DND-41 (cell line): Measurements from ENCODE around the gene CROT.

ENCODE experiments used
- ATAC-seq: fragments of 200-7000 bp; cut with Tn5 transposase; 3 replicates; pipeline ENCODE4 v1.9.1; 2021; ENCODE audit warnings: low read depth; ENCODE audit not compliant: insufficient read depth
- DNase-seq: peaks from one replicate; pipeline ENCODE4 v3.0.0-alpha.2; 2020
- H2AFZ ChIP-seq: 2 replicates; pipeline ENCODE4 v1.6.0; 2012; ENCODE audit warnings: low read depth, low read length
- H3K27ac ChIP-seq: 2 replicates; pipeline ENCODE4 v1.5.1; 2012; ENCODE audit warnings: low read length, inconsistent platforms
- H3K27me3 ChIP-seq: fragments of 200-600 bp; sonication (generic); 2 replicates; pipeline ENCODE4 v1.6.0; 2012; ENCODE audit warnings: low read length, mild to moderate bottlenecking, inconsistent platforms; ENCODE audit not compliant: insufficient read depth, poor library complexity
- H3K36me3 ChIP-seq: 2 replicates; pipeline ENCODE4 v1.5.1; 2012; ENCODE audit warnings: low read length, inconsistent platforms; ENCODE audit not compliant: insufficient read depth
- H3K4me1 ChIP-seq: 2 replicates; pipeline ENCODE4 v1.5.1; 2012; ENCODE audit warnings: mild to moderate bottlenecking, low read length; ENCODE audit not compliant: insufficient read depth
- H3K4me2 ChIP-seq: 2 replicates; pipeline ENCODE4 v1.6.0; 2012; ENCODE audit warnings: mild to moderate bottlenecking, moderate library complexity, low read length, inconsistent platforms; ENCODE audit not compliant: insufficient read depth
- H3K4me3 ChIP-seq, 2 experiments: fragments of 200-600 bp in 1 of 2; shearing (Covaris generic) in 1 of 2; 2 replicates each; pipeline ENCODE4 v1.5.1; 2012 to 2016; ENCODE audit warnings: inconsistent platforms in 2 of 2, low read length in 2 of 2, mild to moderate bottlenecking in 2 of 2, low read depth in 1 of 2, moderate library complexity in 1 of 2
- H3K79me2 ChIP-seq: 2 replicates; pipeline ENCODE4 v1.6.0; 2012; ENCODE audit warnings: low read length, inconsistent platforms; ENCODE audit not compliant: insufficient read depth
- H3K9ac ChIP-seq: 2 replicates; pipeline ENCODE4 v1.6.0; 2012; ENCODE audit warnings: low read depth, mild to moderate bottlenecking, inconsistent platforms, low read length, moderate library complexity
- H3K9me3 ChIP-seq: 2 replicates; pipeline ENCODE4 v1.5.1; 2012; ENCODE audit warnings: low read length, moderate library complexity, mild to moderate bottlenecking, inconsistent platforms; ENCODE audit not compliant: insufficient read depth, severe bottlenecking
- H4K20me1 ChIP-seq: 2 replicates; pipeline ENCODE4 v1.6.0; 2012; ENCODE audit warnings: low read length; ENCODE audit not compliant: insufficient read depth
- CTCF ChIP-seq: IDR thresholded peaks from 2 replicates; pipeline ENCODE4 v1.5.1; 2012; ENCODE audit warnings: borderline replicate concordance, low read length, moderate library complexity, mild to moderate bottlenecking; ENCODE audit not compliant: poor library complexity, severe bottlenecking; ENCODE audit errors: extremely low read depth
- EZH2 ChIP-seq: IDR thresholded peaks from 3 replicates; pipeline ENCODE4 v1.6.1; 2012; ENCODE audit warnings: borderline replicate concordance, low read depth, mild to moderate bottlenecking, moderate library complexity, low read length, inconsistent platforms; ENCODE audit not compliant: severe bottlenecking

Gene CROT

GRCh38 chr7:87404674-87405073, 59.2 kb downstream of the CROT start:
- no peak for DNase-seq

GRCh38 chr7:87411186-87411585, 65.7 kb downstream of the CROT start:
- H2AFZ ChIP-seq: no peak overlapping the region
- TF ChIP-seq EZH2 (no peak), CTCF (no peak)
- H3K9ac ChIP-seq: no peak overlapping the region
- H3K9me3 ChIP-seq: no peaks in the 10 kb centered on the region
- ATAC-seq (no peak), DNase-seq (no peak)
- no peak overlapping the region for H3K4me3 ChIP-seq
- no peaks in the 10 kb centered on the region for H4K20me1 ChIP-seq
- H3K4me2 ChIP-seq: no peak overlapping the region
- no peak overlapping the region for H3K27ac ChIP-seq
- H3K36me3 ChIP-seq: no peaks in the 10 kb centered on the region
- H3K79me2 ChIP-seq: no peaks in the 10 kb centered on the region
- H3K27me3 ChIP-seq: no peaks in the 10 kb centered on the region
- no peaks in the 10 kb centered on the region for H3K4me1 ChIP-seq

More at GRCh38 chr7:87404674-87405073, 59.2 kb downstream of the CROT start:
- Histone ChIP-seq H2AFZ (no peak overlapping the region), H3K9ac (no peak overlapping the region), H3K4me1 (no peaks in the 10 kb centered on the region), H3K79me2 (no peaks in the 10 kb centered on the region), H3K36me3 (no peaks in the 10 kb centered on the region), H3K4me3 (no peak overlapping the region), H4K20me1 (no peaks in the 10 kb centered on the region), H3K27ac (no peak overlapping the region), H3K27me3 (no peaks in the 10 kb centered on the region), H3K9me3 (no peaks in the 10 kb centered on the region), H3K4me2 (no peak overlapping the region)
- TF ChIP-seq EZH2 (no peak), CTCF (no peak)
- ATAC-seq: no peak

- no peak overlapping the region for H3K27ac ChIP-seq
- no peaks in the 10 kb centered on the region for H3K36me3 ChIP-seq
- no peak overlapping the region for H3K4me3 ChIP-seq
- no peaks in the 10 kb centered on the region for H4K20me1 ChIP-seq
- ATAC-seq (no peak), DNase-seq (no peak)
- no peaks in the 10 kb centered on the region for H3K9me3 ChIP-seq
- H2AFZ ChIP-seq: no peak overlapping the region
- H3K9ac ChIP-seq: no peak overlapping the region
- H3K79me2 ChIP-seq: no peaks in the 10 kb centered on the region
- TF ChIP-seq EZH2: no peak
- TF ChIP-seq CTCF: no peak
- no peaks in the 10 kb centered on the region for H3K27me3 ChIP-seq
- no peak overlapping the region for H3K4me2 ChIP-seq
- H3K4me1 ChIP-seq: no peaks in the 10 kb centered on the region
Observed at GRCh38 chr7:87413029-87413428, 67.6 kb downstream of the CROT start.
